ENCODE data around the gene TSGA10.
A peak's percentile ranks its signal among the peaks of the same experiment; 100 is the strongest.
"Not testable (repeated sequence)": the region's sequence is repeated elsewhere in the genome, so short reads cannot be mapped to it uniquely, and the experiment has no call there.

TSGA10 gene

GRCh38 chr2:99153921-99154604 lies 679 bp downstream of the TSGA10 start:
- DNase-seq (ENCODE audit: low read depth in 2 of 2): no peak

GRCh38 chr2:99152199-99152895 lies 2.4 kb downstream of the TSGA10 start:
- DNase-seq (ENCODE audit: low read depth in 2 of 2): no peak

- DNase-seq (ENCODE audit: low read depth in 2 of 2): no peak
Measured at GRCh38 chr2:99150706-99151105, 4.0 kb downstream of the TSGA10 start.

GRCh38 chr2:99141110-99142108 lies 13.3 kb downstream of the TSGA10 start, which contains the start of gene C2orf15:
Gene C2orf15 (plus strand): TSS chr2:99141707. CDS start chr2:99150559, 8,852 bp downstream.
- DNase-seq (ENCODE audit: low read depth in 2 of 2): peak; percentile 92 to 96

- DNase-seq (ENCODE audit: low read depth in 2 of 2): no peak
Measured at GRCh38 chr2:99140860-99141109, 14.0 kb downstream of the TSGA10 start.

- DNase-seq (ENCODE audit: low read depth in 2 of 2): no peak
Measured at GRCh38 chr2:99140056-99140859, 14.5 kb downstream of the TSGA10 start.

GRCh38 chr2:99139003-99139402 lies 15.7 kb downstream of the TSGA10 start:
- DNase-seq (ENCODE audit: low read depth in 2 of 2): no peak

- DNase-seq (ENCODE audit: low read depth in 2 of 2): not testable (repeated sequence)
Measured at GRCh38 chr2:99135044-99135556, 19.6 kb downstream of the TSGA10 start.

- DNase-seq (ENCODE audit: low read depth in 2 of 2): no peak
Measured at GRCh38 chr2:99127981-99128380, 26.8 kb downstream of the TSGA10 start.

GRCh38 chr2:99112617-99113016 lies 42.1 kb downstream of the TSGA10 start:
- no peak for DNase-seq (ENCODE audit: low read depth in 2 of 2)

- DNase-seq (ENCODE audit: low read depth in 2 of 2): no peak
Measured at GRCh38 chr2:99111945-99112344, 42.8 kb downstream of the TSGA10 start.

- no peak for DNase-seq (ENCODE audit: low read depth in 2 of 2)
Measured at GRCh38 chr2:99111236-99111635, 43.5 kb downstream of the TSGA10 start.

- DNase-seq (ENCODE audit: low read depth in 2 of 2): no peak
Measured at GRCh38 chr2:99106913-99107312, 47.8 kb downstream of the TSGA10 start.

GRCh38 chr2:99104006-99104405 lies 50.7 kb downstream of the TSGA10 start:
- no peak for DNase-seq (ENCODE audit: low read depth in 2 of 2)

- DNase-seq (ENCODE audit: low read depth in 2 of 2): no peak
Measured at GRCh38 chr2:99101697-99102096, 53.0 kb downstream of the TSGA10 start.

GRCh38 chr2:99096728-99097127 lies 58.0 kb downstream of the TSGA10 start:
- DNase-seq (ENCODE audit: low read depth in 2 of 2): no peak

GRCh38 chr2:99088017-99088416 lies 66.7 kb downstream of the TSGA10 start:
- no peak for DNase-seq (ENCODE audit: low read depth in 2 of 2)

GRCh38 chr2:99086385-99086784 lies 68.4 kb downstream of the TSGA10 start:
- no peak for DNase-seq (ENCODE audit: low read depth in 2 of 2)

- DNase-seq (ENCODE audit: low read depth in 2 of 2): no peak
Measured at GRCh38 chr2:99085421-99085820, 69.3 kb downstream of the TSGA10 start.

- DNase-seq (ENCODE audit: low read depth in 2 of 2): no peak
Measured at GRCh38 chr2:99084256-99084655, 70.5 kb downstream of the TSGA10 start.

- DNase-seq (ENCODE audit: low read depth in 2 of 2): no peak
Measured at GRCh38 chr2:99081891-99082290, 72.9 kb downstream of the TSGA10 start.
